ENCODE data around the gene GPLD1.
A peak's percentile ranks its signal among the peaks of the same experiment; 100 is the strongest.

Gene GPLD1

GRCh38 chr6:24529985-24530384 is 40.6 kb upstream of the GPLD1 start:
- no peak for DNase-seq (ENCODE audit: low spot score)
- no peak for TF ChIP-seq CTCF (IDR thresholded peaks at IDR 0.05; ENCODE audit: extremely low read depth, insufficient read depth, missing control alignments)
- in situ Hi-C loops (cut with MboI; ENCODE audit: low pct_unique_long_range_greater_than_20kb, low sequenced_read_pairs, unreplicated experiment), result no loop called here

GRCh38 chr6:24524805-24525204 is 35.4 kb upstream of the GPLD1 start:
- TF ChIP-seq CTCF (IDR thresholded peaks at IDR 0.05; ENCODE audit: extremely low read depth, insufficient read depth, missing control alignments), result peak; percentile 69
- DNase-seq (ENCODE audit: low spot score), result peak; percentile 37
- in situ Hi-C loops (cut with MboI; ENCODE audit: low pct_unique_long_range_greater_than_20kb, low sequenced_read_pairs, unreplicated experiment), result no loop called here

- DNase-seq (ENCODE audit: low spot score), result no peak
- TF ChIP-seq CTCF (IDR thresholded peaks at IDR 0.05; ENCODE audit: extremely low read depth, insufficient read depth, missing control alignments), result no peak
- in situ Hi-C loops (cut with MboI; ENCODE audit: low pct_unique_long_range_greater_than_20kb, low sequenced_read_pairs, unreplicated experiment), result no loop called here
Measured at GRCh38 chr6:24524329-24524728, 35.0 kb upstream of the GPLD1 start.

GRCh38 chr6:24522228-24523176 is 33.1 kb upstream of the GPLD1 start:
- in situ Hi-C loops (cut with MboI; ENCODE audit: low pct_unique_long_range_greater_than_20kb, low sequenced_read_pairs, unreplicated experiment), result no loop called here
- peak; percentile 53 for DNase-seq (ENCODE audit: low spot score)
- TF ChIP-seq CTCF (IDR thresholded peaks at IDR 0.05; ENCODE audit: extremely low read depth, insufficient read depth, missing control alignments), result no peak

- DNase-seq (ENCODE audit: low spot score), result peak; percentile 43
- in situ Hi-C loops (cut with MboI; ENCODE audit: low pct_unique_long_range_greater_than_20kb, low sequenced_read_pairs, unreplicated experiment), result no loop called here
- peak; percentile 81 for TF ChIP-seq CTCF (IDR thresholded peaks at IDR 0.05; ENCODE audit: extremely low read depth, insufficient read depth, missing control alignments)
Measured at GRCh38 chr6:24520929-24521546, 31.7 kb upstream of the GPLD1 start.

- peak; percentile 43 for DNase-seq (ENCODE audit: low spot score)
- no peak for TF ChIP-seq CTCF (IDR thresholded peaks at IDR 0.05; ENCODE audit: extremely low read depth, insufficient read depth, missing control alignments)
- in situ Hi-C loops (cut with MboI; ENCODE audit: low pct_unique_long_range_greater_than_20kb, low sequenced_read_pairs, unreplicated experiment), result no loop called here
Measured at GRCh38 chr6:24517659-24518543, 28.5 kb upstream of the GPLD1 start.
